KMS-11 (cell line): Measurements from ENCODE around the gene HSPB3.
"Not testable (repeated sequence)": the region's sequence is repeated elsewhere in the genome, so short reads cannot be mapped to it uniquely, and the experiment has no call there.

Experiments used
- H2AFZ ChIP-seq: fragments of 200-600 bp; sonication (generic); 2 replicates; pipeline ENCODE4 v1.6.1; 2016; ENCODE audit warnings: antibody characterized with exemption, mixed run types, low read depth
- H3K27ac ChIP-seq: fragments of 200-600 bp; sonication (generic); 2 replicates; pipeline ENCODE4 v1.6.1; 2016; ENCODE audit warnings: mild to moderate bottlenecking, mixed run types
- H3K27me3 ChIP-seq: fragments of 200-600 bp; sonication (generic); 2 replicates; pipeline ENCODE4 v1.6.1; 2017; ENCODE audit warnings: mild to moderate bottlenecking, low read depth, mixed run types, moderate library complexity; ENCODE audit not compliant: insufficient read depth
- H3K36me3 ChIP-seq: fragments of 200-600 bp; sonication (generic); 2 replicates; pipeline ENCODE4 v1.6.1; 2017; ENCODE audit warnings: mild to moderate bottlenecking, mixed run types; ENCODE audit not compliant: insufficient read depth
- H3K4me1 ChIP-seq: fragments of 200-600 bp; sonication (generic); 2 replicates; pipeline ENCODE4 v1.6.1; 2016; ENCODE audit warnings: mild to moderate bottlenecking, low read depth, mixed run types; ENCODE audit not compliant: poor library complexity, severe bottlenecking
- H3K4me2 ChIP-seq: fragments of 200-600 bp; sonication (generic); 2 replicates; pipeline ENCODE4 v1.7.0; 2016; ENCODE audit warnings: mild to moderate bottlenecking, mixed run types
- H3K4me3 ChIP-seq: fragments of 200-600 bp; sonication (generic); IDR thresholded peaks from 2 replicates; pipeline ENCODE4 v1.6.1; 2017; ENCODE audit warnings: low read depth, low read length, mixed read lengths; ENCODE audit not compliant: insufficient read depth
- H3K79me2 ChIP-seq: fragments of 200-600 bp; sonication (generic); 2 replicates; pipeline ENCODE4 v1.6.1; 2016; ENCODE audit warnings: low read depth, mixed run types; ENCODE audit not compliant: insufficient read depth
- H3K9ac ChIP-seq: fragments of 200-600 bp; sonication (generic); 2 replicates; pipeline ENCODE4 v1.6.1; 2016; ENCODE audit warnings: mild to moderate bottlenecking, mixed run types
- H4K20me1 ChIP-seq: fragments of 200-600 bp; sonication (generic); 2 replicates; pipeline ENCODE4 v1.6.1; 2016; ENCODE audit warnings: mild to moderate bottlenecking, mixed run types; ENCODE audit not compliant: insufficient read depth
- TF ChIP-seq, protein P1 (sequence below): fragments of 200-600 bp; sonication (generic); conservative IDR thresholded peaks from 2 replicates; pipeline ENCODE4 v1.6.1; 2017; ENCODE audit warnings: low read depth, mild to moderate bottlenecking, antibody characterized with exemption, low read length, moderate library complexity, mixed read lengths

HSPB3 gene

DNA sequence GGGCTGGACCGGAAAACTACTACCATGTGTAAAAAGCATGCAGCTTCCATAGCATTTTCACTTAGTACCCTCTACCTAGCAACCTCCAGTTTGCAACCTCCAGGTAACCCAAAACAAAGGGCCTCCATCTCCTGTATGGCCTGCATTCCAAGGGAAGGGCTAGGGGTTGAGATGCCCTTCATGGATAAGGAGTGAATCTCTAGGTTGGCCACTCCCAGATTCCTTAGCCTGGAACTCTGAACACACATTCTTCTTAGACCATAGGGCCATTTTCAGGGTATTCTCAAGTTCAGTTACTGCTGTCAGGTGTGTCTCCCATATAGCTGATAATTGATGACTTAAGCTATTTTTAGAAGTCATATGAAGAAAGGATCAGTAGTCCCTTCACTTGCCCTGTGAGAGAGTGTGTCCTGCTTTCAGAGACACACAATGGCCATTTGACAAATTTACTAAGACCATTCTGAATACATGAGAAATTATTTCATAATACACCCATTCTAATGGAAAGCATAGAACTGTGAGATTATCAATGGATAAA lies 22.5 kb downstream of the HSPB3 start:
- Histone ChIP-seq H3K9ac (no peak overlapping the region), H4K20me1 (no peaks in the 10 kb centered on the region), H2AFZ (no peak overlapping the region), H3K27me3 (no peaks in the 10 kb centered on the region), H3K36me3 (no peaks in the 10 kb centered on the region), H3K4me1 (no peaks in the 10 kb centered on the region), H3K79me2 (no peaks in the 10 kb centered on the region), H3K4me3 (no peak overlapping the region), H3K27ac (no peak overlapping the region), H3K4me2 (no peak overlapping the region)
- TF ChIP-seq, protein P1, sequence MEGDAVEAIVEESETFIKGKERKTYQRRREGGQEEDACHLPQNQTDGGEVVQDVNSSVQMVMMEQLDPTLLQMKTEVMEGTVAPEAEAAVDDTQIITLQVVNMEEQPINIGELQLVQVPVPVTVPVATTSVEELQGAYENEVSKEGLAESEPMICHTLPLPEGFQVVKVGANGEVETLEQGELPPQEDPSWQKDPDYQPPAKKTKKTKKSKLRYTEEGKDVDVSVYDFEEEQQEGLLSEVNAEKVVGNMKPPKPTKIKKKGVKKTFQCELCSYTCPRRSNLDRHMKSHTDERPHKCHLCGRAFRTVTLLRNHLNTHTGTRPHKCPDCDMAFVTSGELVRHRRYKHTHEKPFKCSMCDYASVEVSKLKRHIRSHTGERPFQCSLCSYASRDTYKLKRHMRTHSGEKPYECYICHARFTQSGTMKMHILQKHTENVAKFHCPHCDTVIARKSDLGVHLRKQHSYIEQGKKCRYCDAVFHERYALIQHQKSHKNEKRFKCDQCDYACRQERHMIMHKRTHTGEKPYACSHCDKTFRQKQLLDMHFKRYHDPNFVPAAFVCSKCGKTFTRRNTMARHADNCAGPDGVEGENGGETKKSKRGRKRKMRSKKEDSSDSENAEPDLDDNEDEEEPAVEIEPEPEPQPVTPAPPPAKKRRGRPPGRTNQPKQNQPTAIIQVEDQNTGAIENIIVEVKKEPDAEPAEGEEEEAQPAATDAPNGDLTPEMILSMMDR = no peak

DNA sequence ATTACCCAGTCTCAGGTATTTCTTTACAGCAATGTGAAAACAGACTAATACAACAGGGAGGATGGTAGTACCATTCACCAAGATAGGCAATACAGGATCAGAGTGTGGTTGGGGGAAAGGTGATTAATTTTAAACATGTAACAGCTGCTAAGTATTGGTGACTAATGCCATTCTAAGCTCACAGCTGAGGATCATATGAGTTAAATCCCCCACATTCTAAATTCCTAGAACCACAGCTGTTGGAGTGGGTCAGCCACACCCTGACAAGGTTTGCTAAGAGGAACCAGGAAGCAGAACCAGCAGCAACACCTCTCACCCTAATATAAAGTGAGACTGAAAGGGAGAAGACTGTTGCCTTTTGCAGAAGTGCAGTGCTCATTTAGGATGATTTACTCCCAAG lies 24.8 kb downstream of the HSPB3 start:
- Histone ChIP-seq H3K4me1 (no peaks in the 10 kb centered on the region), H3K4me3 (no peak overlapping the region), H3K27me3 (no peaks in the 10 kb centered on the region), H3K27ac (no peak overlapping the region), H3K9ac (no peak overlapping the region), H3K79me2 (no peaks in the 10 kb centered on the region), H2AFZ (no peak overlapping the region), H4K20me1 (no peaks in the 10 kb centered on the region), H3K4me2 (no peak overlapping the region), H3K36me3 (no peaks in the 10 kb centered on the region)
- TF ChIP-seq, protein P1 = no peak

DNA sequence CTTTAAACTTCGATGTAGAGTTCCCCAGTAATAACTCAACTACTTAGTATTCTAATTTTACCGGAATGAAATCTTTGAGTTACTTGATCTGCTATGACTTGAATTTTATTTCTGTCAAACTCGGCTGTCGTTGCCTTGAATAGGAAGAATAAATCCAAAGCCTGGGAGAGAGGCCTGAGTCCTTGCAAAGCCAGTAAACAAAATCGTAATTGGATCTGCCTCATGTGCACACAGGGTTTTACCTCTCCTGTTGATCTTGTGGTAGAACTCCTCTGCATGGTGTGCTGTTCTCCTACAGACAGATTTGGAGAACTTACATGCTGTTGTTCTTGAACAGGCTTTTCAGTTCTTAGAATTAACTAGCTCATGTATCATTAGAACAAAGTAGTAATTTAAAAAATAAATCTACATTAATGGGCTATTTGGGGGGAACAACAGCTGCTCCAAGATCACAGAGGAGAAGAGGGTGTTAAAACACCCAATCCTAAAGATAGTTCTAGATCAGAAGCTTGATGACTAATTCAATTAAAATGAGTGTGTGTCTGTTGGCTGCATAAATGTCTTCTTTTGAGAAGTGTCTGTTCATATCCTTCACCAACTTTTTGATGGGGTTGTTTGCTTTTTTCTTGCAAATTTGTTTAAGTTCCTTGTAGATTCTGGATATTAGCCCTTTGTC lies 28.9 kb downstream of the HSPB3 start:
- H3K4me2 ChIP-seq = no peak overlapping the region
- H3K4me1 ChIP-seq = peaks cover 4% of the 10 kb centered on the region
- H3K4me3 ChIP-seq = no peak overlapping the region
- H3K27me3 ChIP-seq = no peaks in the 10 kb centered on the region
- H2AFZ ChIP-seq = no peak overlapping the region
- TF ChIP-seq, protein P1 = no peak
- no peaks in the 10 kb centered on the region for H3K79me2 ChIP-seq
- no peak overlapping the region for H3K9ac ChIP-seq
- no peaks in the 10 kb centered on the region for H3K36me3 ChIP-seq
- no peaks in the 10 kb centered on the region for H4K20me1 ChIP-seq
- no peak overlapping the region for H3K27ac ChIP-seq

DNA sequence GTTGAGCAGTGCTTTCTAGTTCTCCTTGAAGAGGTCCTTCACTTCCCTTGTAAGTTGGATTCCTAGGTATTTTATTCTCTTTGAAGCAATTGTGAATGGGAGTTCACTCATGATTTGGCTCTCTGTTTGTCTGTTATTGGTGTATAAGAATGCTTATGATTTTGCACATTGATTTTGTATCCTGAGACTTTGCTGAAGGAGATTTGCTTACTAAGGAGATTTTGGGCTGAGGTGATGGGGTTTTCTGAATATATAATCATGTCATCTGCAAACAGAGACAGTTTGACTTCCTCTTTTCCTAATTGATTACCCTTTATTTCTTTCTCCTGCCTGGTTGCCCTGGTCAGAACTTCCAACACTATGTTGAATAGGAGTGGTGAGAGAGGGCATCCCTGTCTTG lies 30.2 kb downstream of the HSPB3 start:
- not testable (repeated sequence) for H3K4me2 ChIP-seq, H3K27me3 ChIP-seq, H3K79me2 ChIP-seq, H3K9ac ChIP-seq, H4K20me1 ChIP-seq, H2AFZ ChIP-seq, H3K4me3 ChIP-seq, H3K27ac ChIP-seq, H3K36me3 ChIP-seq, H3K4me1 ChIP-seq

DNA sequence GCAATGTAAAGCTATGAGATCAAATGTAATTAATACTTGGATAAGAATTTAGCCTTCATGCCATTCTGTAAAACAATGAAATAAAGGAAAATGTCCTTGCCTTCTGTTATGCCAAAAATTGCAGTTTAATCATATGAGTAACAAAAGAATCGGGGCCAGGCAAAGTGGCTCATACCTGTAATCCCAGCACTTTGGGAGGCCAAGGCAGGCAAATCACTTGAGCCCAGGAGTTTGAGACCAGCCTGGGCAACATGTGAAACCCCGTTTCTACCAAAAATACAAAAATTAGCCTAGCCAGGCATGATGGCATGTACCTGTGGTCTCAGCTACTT lies 34.1 kb downstream of the HSPB3 start:
- not testable (repeated sequence) for H3K36me3 ChIP-seq, H3K79me2 ChIP-seq, H3K27ac ChIP-seq, H3K4me1 ChIP-seq, H4K20me1 ChIP-seq, H3K4me2 ChIP-seq, H2AFZ ChIP-seq, H3K27me3 ChIP-seq, H3K9ac ChIP-seq, H3K4me3 ChIP-seq
- TF ChIP-seq, protein P1 = peak; percentile 12; the same call in 1 of the 2 replicates
